Measurements from ENCODE around the gene KHDRBS2.

The KHDRBS2 gene

DNA sequence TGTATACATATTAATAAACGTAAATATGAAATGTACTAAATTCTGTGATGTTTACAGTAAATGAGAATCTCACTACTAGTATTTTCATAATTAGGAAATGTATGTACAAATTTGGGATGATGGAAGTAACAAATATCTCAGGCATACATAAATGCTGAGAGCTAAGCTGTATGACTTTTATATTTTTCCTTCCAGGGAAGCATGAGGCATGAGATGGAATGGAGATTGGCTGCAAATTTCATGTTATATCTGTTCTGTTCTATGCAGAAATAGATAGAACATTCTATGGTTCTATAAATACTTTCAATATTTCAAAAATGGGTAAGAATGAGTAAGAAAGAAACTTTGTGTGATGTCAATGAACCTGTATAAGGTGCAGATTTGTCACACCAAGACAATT is 335.2 kb downstream of the KHDRBS2 start:
- DNase-seq (ENCODE audit: low read depth), result no peak
- no peak overlapping the region for H3K4me3 ChIP-seq (ENCODE audit: low read depth, low read length)
- TF ChIP-seq, protein P1, sequence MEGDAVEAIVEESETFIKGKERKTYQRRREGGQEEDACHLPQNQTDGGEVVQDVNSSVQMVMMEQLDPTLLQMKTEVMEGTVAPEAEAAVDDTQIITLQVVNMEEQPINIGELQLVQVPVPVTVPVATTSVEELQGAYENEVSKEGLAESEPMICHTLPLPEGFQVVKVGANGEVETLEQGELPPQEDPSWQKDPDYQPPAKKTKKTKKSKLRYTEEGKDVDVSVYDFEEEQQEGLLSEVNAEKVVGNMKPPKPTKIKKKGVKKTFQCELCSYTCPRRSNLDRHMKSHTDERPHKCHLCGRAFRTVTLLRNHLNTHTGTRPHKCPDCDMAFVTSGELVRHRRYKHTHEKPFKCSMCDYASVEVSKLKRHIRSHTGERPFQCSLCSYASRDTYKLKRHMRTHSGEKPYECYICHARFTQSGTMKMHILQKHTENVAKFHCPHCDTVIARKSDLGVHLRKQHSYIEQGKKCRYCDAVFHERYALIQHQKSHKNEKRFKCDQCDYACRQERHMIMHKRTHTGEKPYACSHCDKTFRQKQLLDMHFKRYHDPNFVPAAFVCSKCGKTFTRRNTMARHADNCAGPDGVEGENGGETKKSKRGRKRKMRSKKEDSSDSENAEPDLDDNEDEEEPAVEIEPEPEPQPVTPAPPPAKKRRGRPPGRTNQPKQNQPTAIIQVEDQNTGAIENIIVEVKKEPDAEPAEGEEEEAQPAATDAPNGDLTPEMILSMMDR (IDR thresholded peaks at IDR 0.05; ENCODE audit: insufficient read depth, low read depth, low read length, missing control alignments), result no peak

DNA sequence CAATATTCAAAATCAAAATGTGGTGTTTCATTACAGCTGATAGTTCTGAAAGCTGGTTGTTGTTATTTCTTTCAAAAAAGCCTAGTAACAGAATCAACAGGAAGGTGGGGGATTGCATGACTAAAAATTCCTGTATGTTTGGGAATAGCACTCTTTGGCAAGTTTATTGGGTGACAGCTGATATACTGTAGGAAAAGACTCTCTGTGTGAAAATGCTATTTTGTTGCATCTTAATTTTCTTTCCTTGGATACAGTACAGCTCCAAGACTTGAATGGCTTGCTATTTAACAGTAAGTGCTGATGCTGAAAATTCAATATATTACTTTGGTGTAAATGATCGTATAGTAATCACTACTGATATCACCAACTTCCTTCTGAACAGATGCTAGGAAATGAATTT is 336.1 kb downstream of the KHDRBS2 start:
- DNase-seq (ENCODE audit: low read depth), result no peak
- no peak overlapping the region for H3K4me3 ChIP-seq (ENCODE audit: low read depth, low read length)
- TF ChIP-seq, protein P1 (IDR thresholded peaks at IDR 0.05; ENCODE audit: insufficient read depth, low read depth, low read length, missing control alignments), result no peak

DNA sequence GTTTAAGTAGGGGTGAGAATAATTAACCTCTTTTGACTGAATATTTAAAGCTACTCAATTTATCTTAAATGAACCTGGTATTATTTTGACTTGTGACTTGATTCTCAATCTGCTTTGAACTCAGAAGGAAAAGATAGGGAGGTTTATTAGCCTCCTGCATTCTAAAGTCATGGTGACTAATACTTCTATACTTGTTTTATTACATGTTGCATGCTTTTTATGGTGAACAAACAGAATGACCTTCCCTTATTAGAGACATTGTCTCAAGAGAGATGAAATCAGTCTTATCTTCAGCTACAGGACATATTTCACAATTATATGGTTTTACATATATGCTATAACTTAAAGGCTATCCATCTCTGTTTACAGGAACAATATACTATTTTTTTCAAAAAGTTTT is 336.9 kb downstream of the KHDRBS2 start:
- no peak for DNase-seq (ENCODE audit: low read depth)
- TF ChIP-seq, protein P1 (IDR thresholded peaks at IDR 0.05; ENCODE audit: insufficient read depth, low read depth, low read length, missing control alignments), result no peak
- no peak overlapping the region for H3K4me3 ChIP-seq (ENCODE audit: low read depth, low read length)

DNA sequence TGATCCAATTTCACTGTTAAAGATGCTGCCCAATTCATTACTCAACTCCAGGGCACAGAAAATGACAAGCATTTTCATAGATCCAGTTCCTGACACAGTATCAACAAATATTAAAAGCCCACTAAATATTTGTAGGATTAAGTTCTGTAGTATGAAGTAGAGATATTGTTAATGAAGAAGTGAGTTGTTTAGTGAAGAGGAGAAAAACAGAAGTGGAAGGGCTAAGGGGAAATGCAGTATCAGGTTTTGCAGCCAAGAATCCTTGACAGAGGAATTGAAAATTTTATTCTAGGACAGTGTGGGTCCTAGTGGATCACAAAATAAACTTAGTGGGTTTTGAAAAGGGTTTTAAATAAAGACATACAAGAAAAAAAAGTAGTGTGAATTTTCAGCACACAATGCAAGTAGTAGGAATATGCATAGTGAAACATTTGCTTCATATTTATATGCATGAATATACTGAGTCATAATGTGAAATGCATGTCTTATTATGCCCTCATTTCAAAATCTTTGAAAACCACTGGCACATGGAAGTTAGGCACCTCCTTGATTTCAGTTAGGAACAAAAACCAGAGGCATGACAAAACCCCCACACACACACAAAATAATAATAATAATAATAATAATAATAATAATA is 338.6 kb downstream of the KHDRBS2 start:
- no peak for DNase-seq (ENCODE audit: low read depth)
- H3K4me3 ChIP-seq (ENCODE audit: low read depth, low read length), result no peak overlapping the region
- TF ChIP-seq, protein P1 (IDR thresholded peaks at IDR 0.05; ENCODE audit: insufficient read depth, low read depth, low read length, missing control alignments), result no peak

DNA sequence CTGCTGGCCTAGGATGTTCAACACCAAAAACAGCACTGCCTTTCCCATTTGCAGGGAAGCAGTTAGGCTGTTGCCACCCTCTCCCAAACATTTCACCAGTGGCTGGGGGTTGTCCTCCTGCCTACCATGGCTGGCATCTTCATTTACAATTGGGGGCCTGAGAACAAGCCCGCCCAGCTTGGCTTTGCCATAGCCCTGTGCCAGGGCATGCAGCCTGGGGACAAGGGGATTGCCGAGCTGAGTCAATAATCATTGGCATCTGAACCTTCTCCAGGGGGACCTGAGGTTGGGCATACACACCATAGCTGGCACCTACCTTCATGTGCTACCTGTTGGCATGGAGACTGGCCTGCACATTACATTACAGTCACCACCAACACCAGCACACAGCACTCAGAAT is 345.1 kb downstream of the KHDRBS2 start:
- no peak overlapping the region for H3K4me3 ChIP-seq (ENCODE audit: low read depth, low read length)
- TF ChIP-seq, protein P1 (IDR thresholded peaks at IDR 0.05; ENCODE audit: insufficient read depth, low read depth, low read length, missing control alignments), result no peak
- no peak for DNase-seq (ENCODE audit: low read depth)

- DNase-seq (ENCODE audit: low read depth), result no peak
- no peak overlapping the region for H3K4me3 ChIP-seq (ENCODE audit: low read depth, low read length)
- TF ChIP-seq, protein P1 (IDR thresholded peaks at IDR 0.05; ENCODE audit: insufficient read depth, low read depth, low read length, missing control alignments), result no peak
Observed at GRCh38 chr6:61935242-61935846, 350.7 kb downstream of the KHDRBS2 start.

GRCh38 chr6:61909486-61909885 is 376.5 kb downstream of the KHDRBS2 start:
- no peak for DNase-seq (ENCODE audit: low read depth)
- H3K4me3 ChIP-seq (ENCODE audit: low read depth, low read length), result no peak overlapping the region
- TF ChIP-seq, protein P1 (IDR thresholded peaks at IDR 0.05; ENCODE audit: insufficient read depth, low read depth, low read length, missing control alignments), result no peak
